RPMI8226 (cell line): ENCODE data around the gene MRC1.

Source experiments
- DNase-seq: peaks from one replicate; pipeline ENCODE4 v3.0.0-alpha.2; 2015

The MRC1 gene

DNA sequence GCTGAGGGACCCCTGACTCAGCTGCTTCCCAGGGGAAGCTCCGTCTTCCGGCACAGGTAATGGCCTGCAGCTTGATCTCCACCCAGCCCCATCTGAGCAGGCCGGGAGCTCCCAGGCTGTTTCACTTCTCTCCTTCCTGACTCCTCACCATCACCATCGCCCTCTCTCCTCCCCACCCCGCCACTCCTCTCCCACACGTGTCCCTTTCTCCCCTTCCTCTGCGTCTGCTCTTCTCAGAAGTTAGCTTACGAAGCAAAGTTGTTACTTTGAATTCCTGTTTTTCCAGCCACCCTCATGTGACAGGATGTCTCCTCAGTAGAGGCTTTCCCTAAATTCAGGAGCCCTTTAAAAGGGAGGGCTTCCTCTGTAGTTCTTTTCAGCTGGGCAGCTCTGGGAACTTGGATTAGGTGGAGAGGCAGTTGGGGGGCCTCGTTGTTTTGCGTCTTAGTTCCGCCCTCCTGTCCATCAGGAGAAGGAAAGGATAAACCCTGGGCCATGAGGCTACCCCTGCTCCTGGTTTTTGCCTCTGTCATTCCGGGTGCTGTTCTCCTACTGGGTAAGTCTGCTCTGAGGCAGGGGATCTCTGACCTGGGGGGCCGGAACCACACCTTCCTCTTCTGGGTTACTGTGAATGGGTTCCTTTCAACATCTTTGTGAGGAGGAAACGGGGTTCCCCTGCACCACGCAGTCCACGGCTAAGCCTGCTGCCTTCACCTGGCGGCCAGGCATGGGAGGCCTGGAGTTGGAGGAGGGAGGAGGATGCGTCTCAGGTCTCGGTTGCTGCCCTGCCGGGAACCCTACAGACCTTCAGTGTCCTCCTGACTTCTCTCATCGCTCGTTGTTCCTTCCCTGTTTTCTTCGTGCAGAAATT lies at the start of gene MRC1:
TSS of gene MRC1 (plus strand) at position 378 of the 871 bp plus-strand sequence. CDS start at position 496, 118 bp downstream.
- peak; percentile 14 for DNase-seq

DNA sequence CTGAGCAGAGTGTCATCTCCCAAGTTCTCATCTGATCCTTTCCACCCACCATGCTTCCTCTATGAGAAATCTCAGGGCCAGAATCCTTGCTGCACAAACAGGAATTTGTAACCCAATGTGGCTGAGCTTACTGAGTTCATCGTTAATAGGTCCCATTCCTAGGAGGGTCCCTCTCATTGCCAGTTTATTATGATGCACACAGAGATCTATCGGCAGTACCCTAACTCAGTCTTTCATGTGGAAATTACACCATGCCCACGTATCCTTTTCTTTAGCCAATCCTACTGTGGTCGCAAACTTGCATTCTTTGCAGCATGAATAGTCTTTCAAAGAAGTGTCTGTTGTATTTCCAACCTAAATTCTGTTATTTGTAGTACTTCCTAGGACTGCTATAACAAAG lies 45.0 kb upstream of the MRC1 start:
- DNase-seq = no peak

DNA sequence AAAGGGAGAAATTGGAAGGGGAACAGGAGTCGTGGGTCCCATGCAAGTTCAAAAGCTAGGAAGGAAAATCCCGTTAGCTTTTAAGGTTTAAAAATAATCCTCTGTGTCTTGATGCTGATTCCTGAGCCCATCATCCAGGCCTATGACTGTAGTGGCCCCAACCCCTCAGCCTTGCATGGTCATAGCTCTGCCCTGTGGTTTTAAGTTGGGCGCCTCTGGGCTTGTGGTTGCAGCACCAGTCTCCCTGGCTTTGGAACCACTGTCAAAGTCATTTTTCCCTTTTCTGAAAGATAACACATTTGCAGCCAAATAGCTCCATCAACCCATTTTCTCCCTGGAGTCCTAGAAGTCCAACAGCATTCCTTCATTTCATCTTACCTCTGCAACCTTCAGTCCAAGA lies 43.5 kb upstream of the MRC1 start:
- no peak for DNase-seq

DNA sequence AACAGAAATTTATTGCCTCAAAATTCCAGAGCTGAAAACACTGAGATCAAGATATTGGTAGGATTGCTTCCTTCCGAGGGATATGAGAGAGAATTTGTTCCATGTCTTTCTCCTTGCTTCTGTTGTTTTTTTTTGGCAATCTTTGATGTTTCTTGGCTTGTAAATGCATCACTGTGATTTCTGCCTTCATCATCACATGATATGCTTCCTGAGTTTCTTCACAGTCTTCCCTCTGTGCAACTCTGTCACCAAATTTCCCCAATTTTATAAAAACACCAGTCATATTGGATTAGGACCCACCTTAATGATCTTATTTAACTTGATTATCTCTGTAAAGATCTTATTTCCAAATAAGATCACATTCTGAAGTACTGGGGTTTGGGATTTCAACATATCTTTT lies 42.4 kb upstream of the MRC1 start:
- DNase-seq = no peak

DNA sequence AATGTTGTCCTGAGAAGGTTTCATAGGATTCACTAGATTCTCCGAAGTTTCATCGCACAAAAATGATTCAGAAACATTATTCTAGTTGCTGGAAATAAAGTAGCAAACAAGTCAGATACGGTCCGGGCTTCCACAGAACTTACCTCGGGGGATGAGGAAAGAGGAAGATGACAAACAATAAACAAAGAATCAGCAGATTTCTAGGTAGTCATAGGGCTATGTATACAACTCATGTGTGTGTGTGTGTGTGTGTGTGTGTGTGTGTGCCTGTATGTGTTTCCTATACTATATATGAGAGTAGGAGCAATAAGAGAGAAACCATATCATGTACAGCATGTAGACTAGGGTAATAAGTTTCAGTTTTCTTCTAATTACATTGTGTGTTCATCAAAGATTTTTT lies 40.7 kb upstream of the MRC1 start:
- no peak for DNase-seq

DNA sequence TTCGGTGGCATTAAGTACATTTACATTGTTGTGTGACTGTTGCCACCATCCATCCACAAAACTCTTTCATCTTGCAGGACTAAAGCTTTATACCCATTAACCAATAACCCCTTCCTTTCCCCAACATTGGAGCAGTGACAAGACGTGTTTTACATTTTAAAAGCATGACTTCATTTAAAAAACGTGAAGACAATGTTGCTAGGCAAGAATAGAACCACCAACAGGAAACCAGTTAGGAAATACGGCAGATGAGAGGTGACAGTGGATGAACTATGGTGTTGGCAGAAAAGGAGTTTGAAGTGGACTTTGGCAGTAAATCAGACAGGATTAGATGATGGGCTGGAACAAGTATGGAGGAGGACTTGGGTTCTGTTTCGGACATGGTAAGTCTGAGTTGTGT lies 40.2 kb upstream of the MRC1 start:
- no peak for DNase-seq

DNA sequence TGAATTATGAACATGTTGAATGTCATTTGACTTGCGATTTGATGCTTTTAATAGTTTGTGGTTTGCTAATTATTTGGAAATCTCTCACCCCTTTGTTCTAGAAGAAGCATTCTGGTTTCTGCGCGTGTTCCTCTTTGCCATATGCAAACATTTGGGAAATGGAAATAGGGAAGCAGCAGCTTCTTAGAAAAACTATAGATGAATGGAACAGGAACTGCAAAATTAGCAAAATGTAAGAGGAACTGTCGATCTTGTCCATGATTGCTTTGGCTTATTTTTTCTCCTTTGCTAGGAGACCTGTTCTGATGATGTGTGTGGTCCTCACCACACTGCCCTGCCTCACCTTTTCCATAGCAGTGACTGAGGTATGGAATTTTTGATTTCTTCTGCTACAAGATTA lies 38.1 kb upstream of the MRC1 start:
- no peak for DNase-seq

DNA sequence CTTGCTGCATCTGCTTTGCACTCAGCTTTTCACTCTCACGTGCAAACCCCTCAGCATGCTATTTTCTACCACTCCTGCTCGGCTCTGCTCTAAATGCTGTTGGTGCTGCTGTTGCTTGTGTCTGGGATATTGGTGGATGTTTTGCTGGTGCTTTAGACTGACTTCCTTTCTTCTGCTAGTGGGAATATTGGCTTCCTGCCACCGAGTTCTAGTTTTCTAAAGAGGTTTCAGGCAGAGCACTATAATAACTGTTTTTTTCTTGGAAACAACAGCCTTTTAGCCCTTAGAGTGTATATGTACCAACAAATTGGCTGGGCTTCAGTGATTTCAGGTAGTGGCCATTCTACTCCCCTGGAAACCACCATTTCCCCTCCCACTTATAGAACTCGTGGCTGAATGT lies 29.4 kb upstream of the MRC1 start:
- no peak for DNase-seq

DNA sequence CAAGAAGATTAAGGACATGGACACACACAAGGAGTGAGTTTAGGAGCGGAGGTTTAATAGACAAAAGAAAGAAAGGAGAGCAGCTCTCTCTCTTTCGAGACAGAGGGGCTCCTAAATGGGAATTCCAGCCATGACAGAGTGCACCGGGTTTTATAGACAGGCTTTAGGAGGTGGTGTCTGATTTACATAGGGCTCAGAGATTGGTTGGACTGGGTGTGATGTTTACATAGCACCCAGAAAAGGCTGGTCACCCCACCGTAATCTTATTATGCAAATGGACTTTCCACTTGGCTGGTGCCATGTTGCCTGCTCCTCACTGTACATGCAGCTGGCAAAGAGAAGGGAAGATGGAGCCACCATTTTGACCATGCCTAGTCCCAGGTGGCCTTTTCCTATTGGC lies 28.4 kb upstream of the MRC1 start:
- no peak for DNase-seq

DNA sequence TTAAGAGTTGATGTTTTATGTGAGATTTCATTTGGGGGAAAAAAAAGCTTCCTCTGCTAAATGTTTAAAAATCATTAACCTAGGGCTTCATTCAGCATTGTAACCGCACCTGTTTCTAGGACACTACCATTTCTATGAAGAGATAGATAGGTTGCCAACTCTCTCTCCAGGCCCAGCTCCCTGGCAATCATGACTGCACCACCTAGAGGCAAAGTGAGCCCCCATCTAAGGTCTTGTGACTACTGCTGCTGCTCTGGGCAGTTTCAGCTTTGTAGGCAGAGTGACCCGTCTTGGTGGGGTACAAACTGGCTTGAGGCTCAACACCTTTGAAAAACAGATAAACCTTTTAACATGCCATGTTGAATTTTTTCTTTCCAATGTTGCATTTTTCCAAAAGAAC lies 27.3 kb upstream of the MRC1 start:
- DNase-seq = no peak

DNA sequence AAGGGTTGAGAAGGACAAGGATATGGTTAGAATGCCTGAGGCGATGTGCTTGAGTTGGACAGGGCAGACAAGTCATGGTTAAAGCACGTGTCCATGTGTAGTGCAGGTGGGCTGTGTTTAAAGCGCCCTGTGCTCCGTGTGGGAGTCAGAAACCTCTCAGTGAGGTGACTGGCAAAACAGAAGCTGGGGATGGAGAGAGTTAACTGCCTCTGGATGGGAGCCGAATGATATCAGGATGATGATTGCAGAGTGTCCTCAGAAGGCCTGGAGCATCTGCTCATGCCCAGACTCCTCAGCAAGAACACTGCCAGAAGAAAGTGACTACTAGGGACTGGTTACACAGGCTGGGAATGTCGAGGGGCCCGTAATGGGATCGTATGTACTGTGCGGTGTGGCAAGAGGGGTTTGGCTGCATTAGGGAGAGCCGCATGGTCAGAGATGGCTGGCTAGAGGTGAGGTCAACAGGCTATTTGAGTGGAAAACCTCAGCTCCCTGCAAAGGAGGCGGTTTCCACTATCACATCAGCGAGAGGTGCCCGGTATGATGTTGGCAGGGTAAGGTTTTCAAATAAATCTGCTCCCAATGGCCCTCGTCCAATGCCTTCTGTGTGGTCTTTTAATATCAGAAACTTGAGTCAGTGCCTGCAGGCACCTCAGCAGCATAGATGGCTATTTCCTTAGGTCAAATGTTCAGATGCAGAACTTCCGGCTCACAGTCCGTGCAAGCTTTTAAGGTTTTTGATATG lies 26.1 kb upstream of the MRC1 start:
- no peak for DNase-seq

DNA sequence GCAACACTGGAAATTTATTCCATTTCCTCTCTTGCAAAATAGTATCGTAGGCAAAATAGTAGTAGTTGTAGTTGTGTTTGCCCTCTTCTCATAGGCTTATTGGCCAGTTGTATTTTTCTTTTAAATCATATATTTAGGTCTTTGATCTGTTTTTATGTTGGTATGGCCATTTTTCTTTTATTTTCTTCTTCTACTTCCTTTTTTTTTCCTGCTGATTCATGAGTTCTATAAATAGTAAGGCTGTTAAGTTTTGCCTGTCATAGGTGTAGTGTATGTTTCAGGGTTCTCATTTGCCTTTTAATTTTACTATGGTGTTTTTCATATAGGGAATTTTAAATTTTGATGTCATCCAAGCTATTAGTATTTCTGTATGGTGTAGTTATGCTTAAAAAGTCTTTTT lies 25.4 kb upstream of the MRC1 start:
- no peak for DNase-seq

DNA sequence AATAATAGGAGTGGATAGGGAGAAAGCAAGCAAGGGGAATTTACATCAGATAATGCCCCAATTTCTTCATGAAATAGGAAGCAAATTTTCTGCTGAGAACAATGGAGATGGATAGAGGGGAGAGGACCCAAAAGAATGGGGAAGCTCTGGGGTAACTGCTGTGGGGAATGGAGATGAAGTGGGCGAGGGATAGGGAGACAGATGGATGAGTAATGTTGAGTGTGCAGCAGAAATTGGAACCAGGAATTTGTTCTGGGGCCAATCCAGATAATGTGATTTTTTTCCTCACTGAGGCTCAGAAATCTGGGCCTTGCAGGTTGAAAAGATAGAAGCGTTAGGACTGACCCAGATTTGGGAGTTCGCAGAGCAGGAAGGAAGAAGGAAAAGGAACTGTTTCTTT lies 24.5 kb upstream of the MRC1 start:
- DNase-seq = no peak

DNA sequence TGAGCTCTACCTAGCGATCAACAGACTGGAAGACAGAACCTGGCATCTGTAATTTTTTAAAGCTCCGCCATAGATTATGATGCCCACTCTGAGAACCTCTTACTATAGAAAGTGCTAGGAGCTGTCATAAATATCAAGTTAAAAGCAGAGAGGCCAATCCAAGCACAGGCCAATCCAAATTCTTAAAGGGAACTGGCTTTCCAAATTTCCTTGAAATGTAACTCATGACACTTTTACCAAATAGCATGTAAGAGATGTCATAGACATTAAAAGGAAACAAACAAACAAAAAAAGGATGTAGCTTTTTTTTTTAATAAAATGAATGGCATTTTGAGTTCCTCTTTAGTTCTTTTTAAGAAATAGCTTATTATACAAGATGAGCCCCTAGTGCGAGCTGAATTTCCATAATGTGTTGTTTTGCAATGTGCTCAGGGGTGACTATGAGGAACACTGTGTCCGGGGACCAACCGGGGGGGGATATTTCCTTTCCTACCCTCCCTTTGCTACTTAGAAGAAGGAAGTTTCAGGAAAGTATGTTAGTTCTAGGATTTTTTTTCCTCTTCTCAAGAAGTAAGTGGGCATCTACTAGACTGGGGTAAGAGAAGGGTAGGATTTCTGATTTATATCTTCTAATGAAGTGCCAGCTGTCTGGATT lies 23.7 kb upstream of the MRC1 start:
- no peak for DNase-seq

DNA sequence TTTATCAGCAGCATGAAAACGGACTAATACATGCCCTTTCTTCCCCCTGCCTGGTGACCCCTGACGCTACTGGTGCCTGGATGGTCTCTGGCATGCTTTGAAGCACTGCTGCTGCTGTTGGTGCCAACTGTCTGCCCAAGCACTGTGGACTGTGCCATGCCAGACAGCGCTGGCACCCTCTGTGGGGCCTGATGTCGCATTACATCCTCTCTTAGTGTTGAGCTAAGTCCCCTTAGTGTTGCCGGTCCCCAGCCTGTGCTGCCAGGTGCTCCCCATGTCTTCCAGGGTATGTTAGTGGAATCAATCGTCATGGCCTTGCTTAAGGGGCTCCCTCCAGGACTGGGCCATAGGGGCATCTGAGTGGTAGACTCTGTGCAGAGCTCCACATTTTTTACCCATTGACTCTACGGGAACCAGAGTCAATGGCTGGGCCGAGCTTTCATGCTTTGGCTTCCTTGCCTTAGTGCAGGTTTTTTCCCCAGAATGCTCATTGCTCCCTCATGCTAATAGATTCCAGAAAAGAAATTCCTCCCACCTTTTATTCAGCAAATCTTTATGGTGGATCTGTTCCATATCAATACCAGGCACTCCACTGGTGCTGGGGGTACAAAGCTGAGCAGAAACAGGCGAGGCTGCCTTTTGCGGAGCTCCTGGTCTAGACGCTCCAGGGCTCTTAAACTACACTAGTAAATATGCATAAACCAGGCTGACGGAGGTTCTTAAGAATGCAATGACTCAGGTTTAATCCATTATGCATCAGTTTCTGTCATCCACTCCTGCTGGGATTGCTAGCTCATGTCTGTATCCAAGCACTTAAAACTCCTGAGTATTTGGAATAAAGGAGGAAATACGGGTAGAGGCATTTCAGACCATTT lies 21.8 kb upstream of the MRC1 start:
- DNase-seq = no peak

DNA sequence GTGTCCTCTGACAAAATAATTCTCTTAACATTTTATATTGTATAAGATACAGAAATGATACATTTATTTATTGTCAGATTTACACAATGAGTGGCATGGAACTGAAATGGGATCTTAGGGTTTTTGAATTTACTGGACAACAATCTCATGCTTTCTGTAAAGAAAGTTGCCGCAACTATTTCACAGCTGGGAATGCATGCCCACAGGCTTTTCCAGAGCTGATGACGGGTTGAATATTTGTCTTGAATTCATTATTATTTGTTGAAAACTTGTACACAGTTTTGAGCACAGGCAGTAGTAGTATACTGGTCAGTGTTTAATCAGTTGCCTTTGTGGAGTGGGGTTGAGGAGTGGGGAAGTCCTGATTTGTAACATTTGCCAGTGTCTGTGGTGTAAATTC lies 20.5 kb upstream of the MRC1 start:
- DNase-seq = no peak

DNA sequence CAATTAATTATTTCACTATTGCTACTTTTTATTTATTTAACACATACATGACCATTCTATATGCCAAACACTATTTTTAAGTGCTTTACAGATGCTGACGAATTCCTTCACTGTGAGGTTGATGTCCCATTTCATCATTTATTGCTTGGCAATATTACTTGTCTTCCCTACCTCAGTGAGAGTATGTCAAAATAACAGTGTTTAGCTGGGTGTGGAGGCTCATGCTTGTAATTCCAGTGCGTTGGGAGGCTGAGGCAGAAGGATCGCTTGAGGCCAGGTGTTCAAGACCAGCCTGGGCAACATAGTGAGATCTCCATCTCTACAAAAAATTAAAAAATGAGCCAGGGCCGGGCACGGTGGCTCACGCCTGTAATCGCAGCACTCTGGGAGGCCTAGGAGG lies 19.8 kb upstream of the MRC1 start:
- DNase-seq = no peak

DNA sequence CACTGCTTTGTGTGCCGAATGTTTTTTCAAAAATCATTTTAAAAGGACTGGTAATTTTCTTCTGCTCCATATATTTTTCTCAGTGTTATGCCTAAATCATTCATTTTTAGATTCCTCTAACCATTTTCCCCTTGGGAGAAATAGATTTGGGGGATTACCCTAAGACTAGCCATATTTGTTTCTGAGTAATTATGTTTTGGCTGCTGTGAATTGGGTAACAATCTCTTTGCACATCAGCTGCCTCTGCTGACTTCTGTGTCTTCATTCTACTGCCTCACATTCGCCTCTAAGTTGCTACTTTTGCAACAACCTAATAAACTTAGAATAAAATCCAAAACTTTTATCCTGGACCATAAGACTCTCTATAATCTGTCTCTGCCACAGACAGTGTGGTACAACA lies 18.5 kb upstream of the MRC1 start:
- DNase-seq = no peak

DNA sequence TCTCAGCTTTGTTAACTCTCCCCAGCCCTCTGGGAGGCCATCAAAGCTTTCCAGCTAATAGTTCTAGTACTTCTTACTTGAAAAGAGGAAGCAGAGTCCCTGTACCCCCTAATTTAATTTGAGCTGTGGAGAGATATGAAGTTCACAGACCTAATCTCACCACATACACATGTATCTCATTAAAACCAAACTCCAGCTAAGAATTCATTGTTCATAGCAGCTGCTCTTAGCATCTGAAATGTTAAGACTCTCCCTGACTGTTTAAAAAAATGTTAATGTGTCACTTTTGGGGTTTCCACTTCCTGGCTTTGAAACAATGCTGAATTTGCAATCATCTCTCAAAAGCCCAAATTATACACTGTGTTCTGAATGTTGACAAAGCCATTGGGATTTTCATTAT lies 16.2 kb upstream of the MRC1 start:
- no peak for DNase-seq

DNA sequence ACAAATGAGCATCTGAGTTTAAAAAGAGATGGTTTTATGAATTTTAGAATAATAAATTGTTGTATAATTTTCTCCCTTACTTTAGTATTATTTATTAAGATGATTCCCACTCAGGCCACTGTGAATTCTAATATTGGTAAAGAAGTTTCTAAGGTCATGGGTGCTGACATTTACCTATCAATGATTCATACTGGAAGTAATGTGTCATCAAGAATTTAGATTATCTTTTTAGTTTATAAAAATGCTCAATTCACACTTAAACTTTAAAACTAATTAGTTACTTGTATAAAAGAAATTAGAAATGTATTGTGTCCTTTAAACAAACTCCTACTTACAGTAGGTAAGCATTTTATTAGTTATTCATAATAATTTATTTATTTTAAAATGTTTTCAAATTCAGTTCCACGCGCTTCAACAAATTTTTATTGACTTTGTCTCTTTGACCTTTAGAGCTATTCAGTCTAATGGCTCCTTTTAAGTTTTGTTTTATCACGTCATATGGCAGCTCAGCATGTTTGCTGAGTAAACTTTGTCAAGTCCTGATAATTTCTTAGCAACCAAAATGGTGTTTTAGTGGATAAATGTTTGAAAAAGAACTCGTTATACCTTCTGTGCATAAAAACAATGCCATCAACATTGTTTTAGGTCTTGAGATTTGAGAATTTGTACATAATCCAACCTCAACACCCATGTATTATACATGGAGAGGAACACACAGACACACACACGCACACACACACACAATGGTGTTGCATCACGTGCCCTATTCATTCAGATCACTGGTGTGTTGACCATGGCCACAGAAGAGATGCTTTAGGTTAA lies 15.1 kb upstream of the MRC1 start:
- DNase-seq = no peak

DNA sequence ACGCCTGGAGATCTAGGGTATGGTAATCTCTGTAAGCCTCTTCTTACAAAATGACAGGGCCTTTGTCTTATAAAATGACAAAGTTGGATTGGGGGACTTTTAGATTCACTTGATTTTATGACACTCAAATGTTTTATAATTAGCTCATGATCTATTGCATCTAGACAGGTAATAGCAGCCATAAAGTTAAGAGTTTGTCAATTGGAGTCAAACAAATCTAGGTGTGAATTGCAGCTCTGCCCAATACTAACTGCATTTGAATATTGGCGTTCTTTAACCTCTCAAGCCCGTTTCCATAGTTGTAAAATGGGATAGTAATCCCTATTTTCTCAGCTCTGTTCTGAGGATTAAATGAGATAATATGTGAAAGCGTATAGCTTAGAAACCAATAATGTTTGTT lies 14.1 kb upstream of the MRC1 start:
- no peak for DNase-seq
